K562 (cell line): ENCODE measurements around the gene POLD1. TPM values are rescaled to one million over a fixed set of nuclear protein-coding genes. Genes with fewer than 3 reads are reported as not detected.

Experiments used
- E2F8 ChIP-seq: fragments of 450-650 bp; IDR thresholded peaks from 2 replicates; pipeline ENCODE4 v1.7.1; 2018; ENCODE audit warnings: mild to moderate bottlenecking, low read depth; ENCODE audit not compliant: partially characterized antibody
- EHMT2 ChIP-seq: fragments of 450-650 bp; IDR thresholded peaks from 2 replicates; pipeline ENCODE4 v1.6.1; 2018; ENCODE audit warnings: antibody characterized with exemption
- NFE2 ChIP-seq: IDR thresholded peaks from 2 replicates; pipeline ENCODE4 v1.6.1; 2014; ENCODE audit warnings: antibody characterized with exemption, low read depth
- RNF219 ChIP-seq: fragments of 250-450 bp; sonication (Bioruptor Pico); IDR thresholded peaks from 2 replicates; pipeline ENCODE4 v1.5.0; 2022; ENCODE audit warnings: mild to moderate bottlenecking
- STAT5A ChIP-seq: IDR thresholded peaks from 2 replicates; pipeline ENCODE4 v1.6.1; 2012; ENCODE audit warnings: low read length, inconsistent platforms, borderline replicate concordance
- TCF15 ChIP-seq: fragments of 250-450 bp; sonication (Bioruptor Pico); IDR thresholded peaks from 2 replicates; pipeline ENCODE4 v1.8.0; 2022; ENCODE audit warnings: moderate library complexity, mild to moderate bottlenecking, inconsistent platforms
- ZBTB12 ChIP-seq: fragments of 250-450 bp; sonication (Bioruptor Pico); IDR thresholded peaks from 2 replicates; pipeline ENCODE4 v1.4.0; 2020
- ZEB2 ChIP-seq: fragments of 450-650 bp; IDR thresholded peaks from 2 replicates; pipeline ENCODE4 v1.6.1; 2016
- ZNF12 ChIP-seq: sonication (generic); formaldehyde crosslinking; IDR thresholded peaks from 2 replicates; pipeline ENCODE4 v1.4.0; 2020; ENCODE audit warnings: mild to moderate bottlenecking, missing genetic modification reagents
- ZNF165 ChIP-seq: fragments of 250-450 bp; sonication (Bioruptor Pico); IDR thresholded peaks from 2 replicates; pipeline ENCODE4 v1.4.0; 2020; ENCODE audit warnings: borderline replicate concordance
- polyA plus RNA-seq, 8 experiments: library from polyadenylated mRNA; depleted of rRNA in 4 of 8; stranded (reverse) in 5 of 8; unstranded in 3 of 8; fragments of >200 nt; fragmentation: Nextera tagmentation in 2 of 8; fragmentation: Illumina TruSeq in 1 of 8; extraction: Ambion mirVana in 2 of 8; extraction: Trizol in 1 of 8; gene quantifications; 2 replicates each; pipeline versions ENCODE4 v1.2.1 to v1.2.3, GENCODE V29; 2011 to 2014; ENCODE audit warnings: inconsistent platforms in 1 of 8, missing spikeins in 1 of 8
- total RNA-seq, 7 experiments: library from RNA; depleted of rRNA in 6 of 7; stranded (reverse); fragments of >200 nt in 6 of 7; fragmentation: Illumina TruSeq in 2 of 7; extraction: Trizol in 2 of 7; gene quantifications; 2 replicates each; pipeline versions ENCODE4 v1.2.1 to v1.2.3, GENCODE V29; 2011 to 2021; ENCODE audit warnings: low replicate concordance in 1 of 7

POLD1 gene
- total and polyA plus RNA-seq, 9 of the 15 experiments (the other 6 are each of a cell fraction or from before 2014, with no cell fraction given): 1.3 to 312 (median 47.8) TPM

- no peak for TF ChIP-seq RNF219 (CRISPR knock-in tag)
- TF ChIP-seq ZBTB12 (CRISPR knock-in tag): 0 out of 2 replicates have a peak, but pooled peaks have one; percentile 11
- TF ChIP-seq TCF15 (CRISPR knock-in tag): no peak
- no peak for TF ChIP-seq ZNF12
- no peak for TF ChIP-seq STAT5A
- TF ChIP-seq ZEB2: no peak; the same call in 1 of the 2 replicates
- no peak for TF ChIP-seq NFE2
- TF ChIP-seq ZNF165 (CRISPR knock-in tag): no peak
- TF ChIP-seq EHMT2: peak; percentile 19; the same call in 1 of the 2 replicates
- peak; percentile 32 for TF ChIP-seq E2F8
These were observed 22.7 kb upstream of the POLD1 start (continued) for GRCh38 chr19:50361290-50362029.
